ENCODE measurements around the gene MIEF2.

DNA sequence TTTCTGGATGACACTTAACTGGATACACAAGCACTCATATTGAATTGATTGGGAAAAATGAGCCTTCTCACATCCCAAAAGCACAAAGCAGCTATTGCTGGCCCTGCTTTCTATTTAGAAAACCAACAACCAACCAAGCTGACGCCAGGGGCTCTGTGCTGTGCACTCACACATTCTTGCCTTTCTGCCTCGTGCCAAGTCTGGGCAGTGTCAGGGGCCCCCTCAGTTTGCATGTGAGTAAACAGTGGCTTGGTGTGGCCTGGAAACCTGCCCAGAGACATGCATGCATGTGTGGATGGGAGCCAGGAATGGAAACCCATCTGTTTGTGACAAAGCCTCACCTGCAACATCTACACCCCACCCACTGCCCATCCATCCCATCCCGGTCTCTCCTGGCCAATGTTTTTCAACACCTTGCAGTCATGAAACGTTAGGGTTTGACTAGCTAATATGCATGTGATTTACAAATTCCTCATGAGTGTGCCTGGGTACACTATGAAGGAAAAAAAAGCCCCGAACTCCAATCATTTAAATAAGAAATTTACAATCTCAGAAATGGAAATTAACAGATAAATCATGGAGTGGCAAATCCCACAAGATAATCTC, 20.4 kb downstream of the MIEF2 start:
- TF ChIP-seq POLR2A (IDR thresholded peaks at IDR 0.05): no peak
- TF ChIP-seq, protein P1, sequence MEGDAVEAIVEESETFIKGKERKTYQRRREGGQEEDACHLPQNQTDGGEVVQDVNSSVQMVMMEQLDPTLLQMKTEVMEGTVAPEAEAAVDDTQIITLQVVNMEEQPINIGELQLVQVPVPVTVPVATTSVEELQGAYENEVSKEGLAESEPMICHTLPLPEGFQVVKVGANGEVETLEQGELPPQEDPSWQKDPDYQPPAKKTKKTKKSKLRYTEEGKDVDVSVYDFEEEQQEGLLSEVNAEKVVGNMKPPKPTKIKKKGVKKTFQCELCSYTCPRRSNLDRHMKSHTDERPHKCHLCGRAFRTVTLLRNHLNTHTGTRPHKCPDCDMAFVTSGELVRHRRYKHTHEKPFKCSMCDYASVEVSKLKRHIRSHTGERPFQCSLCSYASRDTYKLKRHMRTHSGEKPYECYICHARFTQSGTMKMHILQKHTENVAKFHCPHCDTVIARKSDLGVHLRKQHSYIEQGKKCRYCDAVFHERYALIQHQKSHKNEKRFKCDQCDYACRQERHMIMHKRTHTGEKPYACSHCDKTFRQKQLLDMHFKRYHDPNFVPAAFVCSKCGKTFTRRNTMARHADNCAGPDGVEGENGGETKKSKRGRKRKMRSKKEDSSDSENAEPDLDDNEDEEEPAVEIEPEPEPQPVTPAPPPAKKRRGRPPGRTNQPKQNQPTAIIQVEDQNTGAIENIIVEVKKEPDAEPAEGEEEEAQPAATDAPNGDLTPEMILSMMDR (IDR thresholded peaks at IDR 0.05): no peak
